BE2C (cell line): ENCODE measurements around the gene GZF1.
"Not testable (repeated sequence)": the region's sequence is repeated elsewhere in the genome, so short reads cannot be mapped to it uniquely, and the experiment has no call there.

Experiments used
- DNase-seq: peaks from one replicate; pipeline ENCODE4 v3.0.0-alpha.2; 2020
- H3K27me3 ChIP-seq: fragments of 250-450 bp; sonication (Bioruptor Pico); 2 replicates; pipeline ENCODE4 v1.5.1; 2020; ENCODE audit warnings: mild to moderate bottlenecking
- H3K36me3 ChIP-seq: fragments of 250-450 bp; sonication (Bioruptor Pico); 2 replicates; pipeline ENCODE4 v1.5.1; 2020; ENCODE audit warnings: mild to moderate bottlenecking
- H3K4me1 ChIP-seq: fragments of 250-450 bp; sonication (Bioruptor Pico); 2 replicates; pipeline ENCODE4 v1.5.1; 2020
- H3K4me3 ChIP-seq: 2 replicates; pipeline ENCODE4 v1.5.1; 2011; ENCODE audit warnings: low read depth, low read length
- H3K9me3 ChIP-seq: fragments of 250-450 bp; sonication (Bioruptor Pico); 2 replicates; pipeline ENCODE4 v1.5.1; 2020
- TF ChIP-seq, protein P1 (sequence below): IDR thresholded peaks from 2 replicates; pipeline ENCODE4 v1.5.1; 2012; ENCODE audit warnings: mild to moderate bottlenecking, low read depth, low read length

The GZF1 gene

GRCh38 chr20:23347791-23348190 lies 14.2 kb upstream of the GZF1 start:
- no peak overlapping the region for H3K4me3 ChIP-seq
- no peak for DNase-seq
- no peaks in the 10 kb centered on the region for H3K27me3 ChIP-seq
- H3K4me1 ChIP-seq: no peaks in the 10 kb centered on the region
- no peaks in the 10 kb centered on the region for H3K36me3 ChIP-seq
- no peaks in the 10 kb centered on the region for H3K9me3 ChIP-seq
- TF ChIP-seq, protein P1, sequence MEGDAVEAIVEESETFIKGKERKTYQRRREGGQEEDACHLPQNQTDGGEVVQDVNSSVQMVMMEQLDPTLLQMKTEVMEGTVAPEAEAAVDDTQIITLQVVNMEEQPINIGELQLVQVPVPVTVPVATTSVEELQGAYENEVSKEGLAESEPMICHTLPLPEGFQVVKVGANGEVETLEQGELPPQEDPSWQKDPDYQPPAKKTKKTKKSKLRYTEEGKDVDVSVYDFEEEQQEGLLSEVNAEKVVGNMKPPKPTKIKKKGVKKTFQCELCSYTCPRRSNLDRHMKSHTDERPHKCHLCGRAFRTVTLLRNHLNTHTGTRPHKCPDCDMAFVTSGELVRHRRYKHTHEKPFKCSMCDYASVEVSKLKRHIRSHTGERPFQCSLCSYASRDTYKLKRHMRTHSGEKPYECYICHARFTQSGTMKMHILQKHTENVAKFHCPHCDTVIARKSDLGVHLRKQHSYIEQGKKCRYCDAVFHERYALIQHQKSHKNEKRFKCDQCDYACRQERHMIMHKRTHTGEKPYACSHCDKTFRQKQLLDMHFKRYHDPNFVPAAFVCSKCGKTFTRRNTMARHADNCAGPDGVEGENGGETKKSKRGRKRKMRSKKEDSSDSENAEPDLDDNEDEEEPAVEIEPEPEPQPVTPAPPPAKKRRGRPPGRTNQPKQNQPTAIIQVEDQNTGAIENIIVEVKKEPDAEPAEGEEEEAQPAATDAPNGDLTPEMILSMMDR: no peak

- not testable (repeated sequence) for DNase-seq, H3K36me3 ChIP-seq, H3K9me3 ChIP-seq, H3K27me3 ChIP-seq, H3K4me3 ChIP-seq, H3K4me1 ChIP-seq
Observed at GRCh38 chr20:23348510-23348909, 13.5 kb upstream of the GZF1 start.

DNA sequence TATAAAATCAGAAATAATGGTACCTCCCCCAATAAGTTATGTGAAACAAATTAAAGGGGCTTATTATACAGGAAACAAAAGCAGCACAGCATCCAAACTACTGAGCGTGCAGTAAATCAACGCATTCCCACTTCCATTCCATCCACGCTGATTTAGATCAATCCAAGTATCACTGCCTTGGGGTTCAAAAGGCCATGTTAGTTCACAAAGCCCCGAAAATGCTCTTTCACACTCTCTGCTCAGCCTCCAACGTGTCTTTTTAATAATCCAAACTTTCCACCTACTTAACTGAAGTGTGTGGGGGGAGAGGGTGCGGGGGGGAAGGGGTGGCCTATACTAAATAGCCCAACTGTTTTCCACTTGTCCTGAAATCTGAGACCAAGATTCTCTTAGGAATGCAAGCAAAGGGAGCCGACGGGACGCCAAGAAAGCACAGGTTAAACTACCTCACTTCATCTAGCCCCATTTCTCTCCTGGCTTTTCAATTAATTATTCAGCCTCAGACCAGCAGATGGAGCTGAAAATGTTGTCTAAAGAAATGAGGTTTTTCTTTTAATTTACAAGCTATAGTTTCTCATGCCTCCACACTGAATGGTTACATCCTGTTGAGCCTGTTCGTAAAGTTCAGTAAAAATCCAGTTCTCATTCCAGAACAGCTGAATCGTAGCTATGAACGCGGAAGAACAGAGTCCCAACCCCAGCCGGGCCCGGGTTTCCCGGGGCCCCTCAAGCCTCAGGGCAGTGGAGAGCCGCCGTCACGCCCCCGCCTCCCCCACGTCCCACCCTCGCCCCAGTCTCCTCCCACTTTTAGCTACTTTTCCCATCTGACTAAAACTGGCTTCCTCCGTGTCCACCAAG lies 12.4 kb upstream of the GZF1 start:
- TF ChIP-seq, protein P1: peak; percentile 57
- H3K36me3 ChIP-seq: peaks cover 9% of the 10 kb centered on the region; the same call in 1 of the 2 replicates
- H3K4me3 ChIP-seq: peak overlapping the region; percentile 98
- peak; percentile 79 for DNase-seq
- no peaks in the 10 kb centered on the region for H3K27me3 ChIP-seq
- no peaks in the 10 kb centered on the region for H3K9me3 ChIP-seq
- no peaks in the 10 kb centered on the region for H3K4me1 ChIP-seq

DNA sequence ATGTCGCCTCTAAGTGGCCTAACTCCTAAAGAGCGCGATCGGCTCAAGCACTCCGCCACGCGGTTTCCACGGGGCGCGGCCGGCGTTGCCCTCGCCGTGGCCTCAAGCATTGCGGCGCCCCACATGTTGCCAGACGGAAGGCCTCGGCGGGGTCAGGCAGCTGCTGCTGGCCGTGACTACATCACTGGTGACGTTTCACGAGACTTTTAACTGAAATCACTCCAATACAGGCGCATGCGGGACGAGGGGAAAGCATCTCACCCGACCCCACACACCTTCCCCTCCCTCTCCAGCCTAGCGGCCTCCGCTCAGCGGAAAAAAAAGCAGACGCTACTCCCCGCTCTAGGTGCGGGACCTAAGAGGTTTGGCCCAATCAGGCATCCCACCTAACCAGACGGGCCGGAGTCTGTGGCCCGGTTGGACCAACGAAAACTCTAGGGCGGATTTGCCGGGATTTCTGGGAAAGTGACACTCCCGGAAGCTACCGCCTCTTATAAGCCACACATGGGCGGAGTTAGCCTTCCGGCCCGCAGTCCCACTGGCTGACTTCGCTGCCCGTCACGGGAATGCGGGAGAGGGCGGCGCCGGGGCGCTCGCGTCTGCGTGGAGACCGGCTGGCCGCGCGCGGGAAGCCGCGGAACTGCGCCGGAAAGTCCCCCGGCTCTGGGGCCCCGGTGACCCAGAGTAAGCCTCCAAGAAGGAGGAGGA lies 11.6 kb upstream of the GZF1 start, which contains the start of gene NXT1:
Gene NXT1, plus strand, starts transcription at position 596 of the 708 bp plus-strand sequence. CDS start 3,251 bp downstream, outside the sequence.
- Histone ChIP-seq H3K4me1 (no peaks in the 10 kb centered on the region), H3K9me3 (no peaks in the 10 kb centered on the region), H3K27me3 (no peaks in the 10 kb centered on the region), H3K4me3 (peak within 1 kb of the TSS; percentile 98), H3K36me3 (peaks cover 17% of the 10 kb centered on the region)
- DNase-seq: peak; percentile 94
- TF ChIP-seq, protein P1: no peak

GRCh38 chr20:23350904-23351838 lies 10.8 kb upstream of the GZF1 start:
- Histone ChIP-seq H3K27me3 (no peaks in the 10 kb centered on the region), H3K4me1 (no peaks in the 10 kb centered on the region), H3K36me3 (peaks cover 18% of the 10 kb centered on the region), H3K4me3 (peak overlapping the region; percentile 98), H3K9me3 (no peaks in the 10 kb centered on the region)
- DNase-seq: peak; percentile 48
- TF ChIP-seq, protein P1: no peak

- no peak for DNase-seq
- Histone ChIP-seq H3K4me3 (no peak overlapping the region), H3K9me3 (no peaks in the 10 kb centered on the region), H3K27me3 (no peaks in the 10 kb centered on the region), H3K36me3 (peaks cover 18% of the 10 kb centered on the region), H3K4me1 (no peaks in the 10 kb centered on the region)
- TF ChIP-seq, protein P1: no peak
Observed at GRCh38 chr20:23356203-23356602, 5.8 kb upstream of the GZF1 start.
